ENCODE data around the gene NPIPA7.
"Not testable (repeated sequence)": the region's sequence is repeated elsewhere in the genome, so short reads cannot be mapped to it uniquely, and the experiment has no call there.

DNA sequence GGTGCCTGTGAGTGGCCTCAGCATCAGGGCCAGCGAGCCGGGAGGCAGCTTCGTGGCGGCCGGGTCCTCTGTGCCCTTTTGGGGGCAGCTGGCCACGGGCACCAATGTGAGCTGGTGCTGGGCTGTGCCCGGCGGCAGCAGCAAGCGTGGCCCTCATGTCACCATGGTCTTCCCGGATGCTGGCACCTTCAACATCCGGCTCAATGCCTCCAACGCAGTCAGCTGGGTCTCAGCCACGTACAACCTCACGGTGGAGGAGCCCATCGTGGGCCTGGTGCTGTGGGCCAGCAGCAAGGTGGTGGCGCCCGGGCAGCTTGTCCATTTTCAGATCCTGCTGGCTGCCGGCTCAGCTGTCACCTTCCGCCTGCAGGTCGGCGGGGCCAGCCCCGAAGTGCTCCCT is 13.1 kb upstream of the NPIPA7 start:
- TF ChIP-seq, protein P1, sequence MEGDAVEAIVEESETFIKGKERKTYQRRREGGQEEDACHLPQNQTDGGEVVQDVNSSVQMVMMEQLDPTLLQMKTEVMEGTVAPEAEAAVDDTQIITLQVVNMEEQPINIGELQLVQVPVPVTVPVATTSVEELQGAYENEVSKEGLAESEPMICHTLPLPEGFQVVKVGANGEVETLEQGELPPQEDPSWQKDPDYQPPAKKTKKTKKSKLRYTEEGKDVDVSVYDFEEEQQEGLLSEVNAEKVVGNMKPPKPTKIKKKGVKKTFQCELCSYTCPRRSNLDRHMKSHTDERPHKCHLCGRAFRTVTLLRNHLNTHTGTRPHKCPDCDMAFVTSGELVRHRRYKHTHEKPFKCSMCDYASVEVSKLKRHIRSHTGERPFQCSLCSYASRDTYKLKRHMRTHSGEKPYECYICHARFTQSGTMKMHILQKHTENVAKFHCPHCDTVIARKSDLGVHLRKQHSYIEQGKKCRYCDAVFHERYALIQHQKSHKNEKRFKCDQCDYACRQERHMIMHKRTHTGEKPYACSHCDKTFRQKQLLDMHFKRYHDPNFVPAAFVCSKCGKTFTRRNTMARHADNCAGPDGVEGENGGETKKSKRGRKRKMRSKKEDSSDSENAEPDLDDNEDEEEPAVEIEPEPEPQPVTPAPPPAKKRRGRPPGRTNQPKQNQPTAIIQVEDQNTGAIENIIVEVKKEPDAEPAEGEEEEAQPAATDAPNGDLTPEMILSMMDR (IDR thresholded peaks at IDR 0.05; ENCODE audit: insufficient read depth, low read length) = not testable (repeated sequence)
- not testable (repeated sequence) for TF ChIP-seq POLR2AphosphoS5 (IDR thresholded peaks at IDR 0.05; ENCODE audit: low read depth); GABPA (IDR thresholded peaks at IDR 0.05; ENCODE audit: low read depth); SPI1 (IDR thresholded peaks at IDR 0.05; ENCODE audit: borderline replicate concordance, low read depth)
